GM10266 (cell line): ENCODE measurements around the gene RBM47.
A peak's percentile ranks its signal among the peaks of the same experiment; 100 is the strongest.

Experiments
- DNase-seq: peaks from one replicate; pipeline ENCODE4 v3.0.0; 2012; ENCODE audit errors: extremely low spot score
- CTCF ChIP-seq: IDR thresholded peaks from 2 replicates; pipeline ENCODE4 v1.5.1; 2012; ENCODE audit warnings: mild to moderate bottlenecking, low read depth; ENCODE audit not compliant: control insufficient read depth, insufficient read depth; ENCODE audit errors: missing control alignments

RBM47 gene

GRCh38 chr4:40622913-40623312, 6.8 kb downstream of the RBM47 start:
- no peak for TF ChIP-seq CTCF
- DNase-seq = no peak

GRCh38 chr4:40621592-40622512, 7.8 kb downstream of the RBM47 start:
- DNase-seq = peak; percentile 50
- TF ChIP-seq CTCF = no peak

- no peak for DNase-seq
- TF ChIP-seq CTCF = no peak
Measured at GRCh38 chr4:40621229-40621591, 8.5 kb downstream of the RBM47 start.

- DNase-seq = no peak
- TF ChIP-seq CTCF = no peak
Measured at GRCh38 chr4:40619600-40619999, 10.1 kb downstream of the RBM47 start.

GRCh38 chr4:40617872-40618271, 11.8 kb downstream of the RBM47 start:
- no peak for DNase-seq
- TF ChIP-seq CTCF = no peak

GRCh38 chr4:40614031-40614430, 15.6 kb downstream of the RBM47 start:
- TF ChIP-seq CTCF = no peak
- DNase-seq = no peak

- DNase-seq = no peak
- no peak for TF ChIP-seq CTCF
Measured at GRCh38 chr4:40613456-40613855, 16.2 kb downstream of the RBM47 start.
